Activated CD4-positive, alpha-beta T cell treated with anti-CD3 and anti-CD28 coated beads for 24 hours (primary cell): Measurements from ENCODE around the gene RNASEL.

Experiments used
- DNase-seq, 2 donors: peaks; one replicate each; pipeline ENCODE4 v3.0.0-alpha.2; 2020; ENCODE audit warnings: low read depth in 2 of 2

The RNASEL gene

GRCh38 chr1:182600036-182600713 is 11.1 kb upstream of the RNASEL start:
- DNase-seq = no peak

GRCh38 chr1:182599339-182599738 is 10.3 kb upstream of the RNASEL start:
- DNase-seq = no peak

- DNase-seq = no peak
Measured at GRCh38 chr1:182598296-182598695, 9.2 kb upstream of the RNASEL start.

GRCh38 chr1:182596934-182597333 is 7.9 kb upstream of the RNASEL start:
- DNase-seq = no peak

- peak; percentile 56 to 66 for DNase-seq
Measured at GRCh38 chr1:182595641-182596240, 6.7 kb upstream of the RNASEL start.

- no peak for DNase-seq
Measured at GRCh38 chr1:182589931-182590330, 875 bp upstream of the RNASEL start.

GRCh38 chr1:182589520-182589919 is 464 bp upstream of the RNASEL start:
- no peak for DNase-seq

- DNase-seq = no peak
Measured at GRCh38 chr1:182587666-182588499, 1.2 kb downstream of the RNASEL start.

GRCh38 chr1:182587093-182587492 is 2.0 kb downstream of the RNASEL start:
- no peak for DNase-seq

GRCh38 chr1:182586380-182586779 is 2.7 kb downstream of the RNASEL start:
- DNase-seq = no peak

GRCh38 chr1:182584746-182585145 is 4.3 kb downstream of the RNASEL start:
- no peak for DNase-seq

GRCh38 chr1:182580736-182581135 is 8.3 kb downstream of the RNASEL start:
- no peak for DNase-seq

- no peak for DNase-seq
Measured at GRCh38 chr1:182575540-182576149, 13.4 kb downstream of the RNASEL start.

GRCh38 chr1:182574156-182574555 is 14.9 kb downstream of the RNASEL start:
- no peak for DNase-seq

- no peak for DNase-seq
Measured at GRCh38 chr1:182570611-182570970, 18.5 kb downstream of the RNASEL start.

GRCh38 chr1:182569939-182570610 is 19.0 kb downstream of the RNASEL start:
- DNase-seq = no peak

- DNase-seq = no peak
Measured at GRCh38 chr1:182568647-182569284, 20.3 kb downstream of the RNASEL start.

- no peak for DNase-seq
Measured at GRCh38 chr1:182567629-182568028, 21.4 kb downstream of the RNASEL start.

- no peak for DNase-seq
Measured at GRCh38 chr1:182565537-182565936, 23.5 kb downstream of the RNASEL start.

GRCh38 chr1:182564406-182565004 is 24.6 kb downstream of the RNASEL start:
- no peak for DNase-seq

- DNase-seq = no peak
Measured at GRCh38 chr1:182563095-182563494, 26.0 kb downstream of the RNASEL start.
